HCT116 (cell line): ENCODE measurements around the gene STON1. TPM values are rescaled to one million over a fixed set of nuclear protein-coding genes. Genes with fewer than 3 reads are reported as not detected.

ENCODE experiments used
- ATAC-seq: fragments of 200-7000 bp; cut with Tn5 transposase; 2 replicates; pipeline ENCODE4 v1.9.1; 2020; ENCODE audit warnings: mild to moderate bottlenecking, moderate library complexity
- BruUV-seq: library from RNA; stranded (reverse); fragments of 400-500 nt; replicated peaks from 2 replicates; lab custom pipeline; 2021; lab: Mats Ljungman, UMichigan
- CTCF ChIA-PET: fragments of 300-600 bp; sonication (Branson Sonifier 250); formaldehyde crosslinking; loops from one replicate; lab custom pipeline; 2021; ENCODE audit warnings: antibody characterized with exemption; lab: Charles Lee
- POLR2A ChIA-PET: fragments of 300-600, 350-600 bp; sonication (Branson Sonifier 250); formaldehyde crosslinking; loops from one replicate; lab custom pipeline; 2021; ENCODE audit warnings: antibody characterized with exemption; lab: Charles Lee
- RAD21 ChIA-PET, 2 experiments: fragments of 300-600 bp; sonication (Branson Sonifier 250); formaldehyde crosslinking; loops; one replicate each; lab custom pipeline; 2023; ENCODE audit warnings: low total read pairs in 2 of 2; ENCODE audit not compliant: uncharacterized antibody in 2 of 2, unreplicated experiment in 2 of 2, low non-redundant PET in 1 of 2; lab: Charles Lee
- DNase-seq: peaks from one replicate; pipeline ENCODE4 v3.0.0-alpha.2; 2010; ENCODE audit warnings: low read depth, low spot score
- H2AFZ ChIP-seq: fragments of 200-600 bp; shearing (Covaris generic), sonication (generic); 2 replicates; pipeline ENCODE4 v1.6.1; 2017; ENCODE audit warnings: low read depth, mixed run types, mixed read lengths, antibody characterized with exemption, low read length; ENCODE audit not compliant: poor library complexity, severe bottlenecking
- H3K27ac ChIP-seq: 2 replicates; pipeline ENCODE4 v1.5.1; 2012; ENCODE audit warnings: low read depth, low read length
- H3K27me3 ChIP-seq: fragments of 200-600 bp; sonication (generic); 2 replicates; pipeline ENCODE4 v1.6.1; 2016; ENCODE audit warnings: mixed run types, low read length, mixed read lengths; ENCODE audit not compliant: insufficient read depth
- H3K36me3 ChIP-seq, 2 experiments: fragments of 200-500 bp in 1 of 2; fragments of 200-600 bp in 1 of 2; sonication (Bioruptor generic) in 1 of 2; sonication (generic) in 1 of 2; 2 replicates each; pipeline versions ENCODE4 v1.5.1 to v1.6.1; 2014 to 2016; ENCODE audit warnings: low read length in 2 of 2, inconsistent platforms in 1 of 2, mixed read lengths in 1 of 2, mixed run types in 1 of 2; ENCODE audit not compliant: insufficient read depth in 2 of 2, control insufficient read depth in 1 of 2
- H3K4me1 ChIP-seq, 2 experiments: fragments of 200-600 bp in 1 of 2; sonication (generic) in 1 of 2; 2 replicates each; pipeline versions ENCODE4 v1.5.1 to v1.6.1; 2012 to 2017; ENCODE audit warnings: low read length in 2 of 2, inconsistent platforms in 1 of 2, mild to moderate bottlenecking in 1 of 2, mixed read lengths in 1 of 2, mixed run types in 1 of 2, moderate library complexity in 1 of 2; ENCODE audit not compliant: insufficient read depth in 2 of 2, control insufficient read depth in 1 of 2
- H3K4me2 ChIP-seq: fragments of 200-600 bp; sonication (generic); 2 replicates; pipeline ENCODE4 v1.6.1; 2017; ENCODE audit warnings: mixed run types, low read length, mixed read lengths
- H3K4me3 ChIP-seq, 2 experiments: fragments of 200-600 bp in 1 of 2; sonication (generic) in 1 of 2; replicated peaks in 1 of 2; 2 replicates each; pipeline ENCODE4 v1.5.1; 2011 to 2016; ENCODE audit warnings: low read length in 2 of 2, control low read depth in 1 of 2, low read depth in 1 of 2, mild to moderate bottlenecking in 1 of 2, mixed read lengths in 1 of 2, mixed run types in 1 of 2
- H3K79me2 ChIP-seq: fragments of 200-600 bp; sonication (generic); 2 replicates; pipeline ENCODE4 v1.6.1; 2017; ENCODE audit warnings: mild to moderate bottlenecking, mixed run types, low read length, moderate library complexity, mixed read lengths; ENCODE audit not compliant: insufficient read depth
- H3K9ac ChIP-seq: fragments of 200-600 bp; sonication (generic); 2 replicates; pipeline ENCODE4 v1.6.1; 2016; ENCODE audit warnings: low read length, mixed read lengths
- H3K9me2 ChIP-seq: fragments of 200-600 bp; sonication (generic), shearing (Covaris generic); 2 replicates; pipeline ENCODE4 v1.6.1; 2017; ENCODE audit warnings: mixed run types, mild to moderate bottlenecking, moderate library complexity; ENCODE audit not compliant: insufficient read depth
- H3K9me3 ChIP-seq, 2 experiments: fragments of 200-500 bp in 1 of 2; fragments of 200-600 bp in 1 of 2; sonication (Bioruptor generic) in 1 of 2; sonication (generic) in 1 of 2; 2 replicates each; pipeline ENCODE4 v1.6.1; 2014 to 2017; ENCODE audit warnings: low read length in 2 of 2, mixed read lengths in 2 of 2, inconsistent platforms in 1 of 2, low read depth in 1 of 2, mild to moderate bottlenecking in 1 of 2, mixed run types in 1 of 2, moderate library complexity in 1 of 2; ENCODE audit not compliant: control insufficient read depth in 1 of 2, insufficient read depth in 1 of 2
- H4K20me1 ChIP-seq: fragments of 200-600 bp; sonication (generic), shearing (Covaris generic); 2 replicates; pipeline ENCODE4 v1.6.1; 2017; ENCODE audit warnings: mixed run types, mild to moderate bottlenecking, moderate library complexity; ENCODE audit not compliant: insufficient read depth
- CBX3 ChIP-seq: IDR thresholded peaks from 2 replicates; pipeline ENCODE4 v1.6.1; 2012; ENCODE audit warnings: low read depth
- EGR1 ChIP-seq: IDR thresholded peaks from 2 replicates; pipeline ENCODE4 v1.6.1; 2012; ENCODE audit warnings: low read depth
- ELF1 ChIP-seq: IDR thresholded peaks from 2 replicates; pipeline ENCODE4 v1.6.1; 2012; ENCODE audit warnings: low read depth, borderline replicate concordance
- EZH2 ChIP-seq: fragments of 200-600 bp; sonication (generic); IDR thresholded peaks from 2 replicates; pipeline ENCODE4 v1.6.1; 2017; ENCODE audit warnings: antibody characterized with exemption, mixed run types
- EZH2phosphoT487 ChIP-seq: fragments of 200-600 bp; IDR thresholded peaks from 2 replicates; pipeline ENCODE4 v1.6.1; 2018; ENCODE audit warnings: antibody characterized with exemption, borderline replicate concordance
- POLR2A ChIP-seq: IDR thresholded peaks from 2 replicates; pipeline ENCODE4 v1.7.0; 2011; ENCODE audit warnings: borderline replicate concordance; ENCODE audit not compliant: insufficient read depth, insufficient read length; ENCODE audit errors: extremely low read depth
- RAD21 ChIP-seq: IDR thresholded peaks from 2 replicates; pipeline ENCODE4 v1.6.1; 2012; ENCODE audit warnings: low read depth, mild to moderate bottlenecking
- SP1 ChIP-seq: IDR thresholded peaks from 2 replicates; pipeline ENCODE4 v1.6.1; 2012; ENCODE audit warnings: low read depth
- SRF ChIP-seq: IDR thresholded peaks from 2 replicates; pipeline ENCODE4 v1.6.1; 2012; ENCODE audit warnings: low read depth
- TCF7L2 ChIP-seq: IDR thresholded peaks from 2 replicates; pipeline ENCODE4 v1.7.0; 2011; ENCODE audit warnings: borderline replicate concordance, inconsistent platforms; ENCODE audit not compliant: insufficient read depth, insufficient read length; ENCODE audit errors: extremely low read depth
- ZFX ChIP-seq: fragments of 450-650 bp; IDR thresholded peaks from 2 replicates; pipeline ENCODE4 v1.6.1; 2017
- ZNF274 ChIP-seq: fragments of 200-500 bp; sonication (Bioruptor generic); IDR thresholded peaks from 2 replicates; pipeline ENCODE4 v1.6.1; 2014; ENCODE audit warnings: mild to moderate bottlenecking, low read depth, low read length, inconsistent platforms
- intact Hi-C: fragments of 100-400 bp; cut with micrococcal nuclease; formaldehyde crosslinking; loops from 2 replicates; pipeline ENCODE4 v1.10.0; 2022
- total RNA-seq: library from RNA; stranded (reverse); gene quantifications from one replicate; pipeline ENCODE4 v1.2.1, GENCODE V29; 2021; ENCODE audit not compliant: unreplicated experiment
- TF ChIP-seq, protein P1 (sequence below): IDR thresholded peaks from 2 replicates; pipeline ENCODE4 v1.6.1; 2012; ENCODE audit warnings: low read depth
- TF ChIP-seq, protein P2 (sequence below), 3 experiments: fragments of 200-600 bp in 1 of 3; sonication (generic) in 1 of 3; IDR thresholded peaks in 2 of 3; conservative IDR thresholded peaks in 1 of 3; 2 replicates each; pipeline ENCODE4 v1.5.1; 2012 to 2017; ENCODE audit warnings: low read depth in 2 of 3, low read length in 2 of 3, antibody characterized with exemption in 1 of 3, borderline replicate concordance in 1 of 3, control low read depth in 1 of 3, mild to moderate bottlenecking in 1 of 3, mixed read lengths in 1 of 3, mixed run types in 1 of 3, moderate library complexity in 1 of 3; ENCODE audit not compliant: insufficient read depth in 1 of 3

STON1 gene
- total RNA-seq, 1 experiment from 2014 or later: 1.4 TPM

DNA sequence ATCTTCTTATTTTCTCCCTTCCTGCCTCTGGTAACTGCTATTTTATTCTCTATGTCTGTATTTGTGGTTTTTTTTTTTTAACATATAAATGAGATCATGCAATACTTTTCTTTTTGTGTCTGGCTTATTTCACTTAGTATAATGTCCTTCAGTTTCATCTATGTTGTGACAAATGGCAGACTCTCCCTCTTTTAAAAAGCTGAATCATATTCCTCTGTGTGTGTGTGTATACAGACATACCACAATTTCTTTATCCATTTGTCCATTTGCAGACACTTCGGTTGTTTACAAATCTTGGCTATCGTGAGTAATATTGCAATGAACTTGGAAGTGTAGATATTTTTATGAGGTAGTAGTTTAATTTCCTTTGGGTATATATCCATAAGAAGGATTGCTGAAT lies 94.7 kb downstream of the STON1 start (continued):
- TF ChIP-seq, protein P1, sequence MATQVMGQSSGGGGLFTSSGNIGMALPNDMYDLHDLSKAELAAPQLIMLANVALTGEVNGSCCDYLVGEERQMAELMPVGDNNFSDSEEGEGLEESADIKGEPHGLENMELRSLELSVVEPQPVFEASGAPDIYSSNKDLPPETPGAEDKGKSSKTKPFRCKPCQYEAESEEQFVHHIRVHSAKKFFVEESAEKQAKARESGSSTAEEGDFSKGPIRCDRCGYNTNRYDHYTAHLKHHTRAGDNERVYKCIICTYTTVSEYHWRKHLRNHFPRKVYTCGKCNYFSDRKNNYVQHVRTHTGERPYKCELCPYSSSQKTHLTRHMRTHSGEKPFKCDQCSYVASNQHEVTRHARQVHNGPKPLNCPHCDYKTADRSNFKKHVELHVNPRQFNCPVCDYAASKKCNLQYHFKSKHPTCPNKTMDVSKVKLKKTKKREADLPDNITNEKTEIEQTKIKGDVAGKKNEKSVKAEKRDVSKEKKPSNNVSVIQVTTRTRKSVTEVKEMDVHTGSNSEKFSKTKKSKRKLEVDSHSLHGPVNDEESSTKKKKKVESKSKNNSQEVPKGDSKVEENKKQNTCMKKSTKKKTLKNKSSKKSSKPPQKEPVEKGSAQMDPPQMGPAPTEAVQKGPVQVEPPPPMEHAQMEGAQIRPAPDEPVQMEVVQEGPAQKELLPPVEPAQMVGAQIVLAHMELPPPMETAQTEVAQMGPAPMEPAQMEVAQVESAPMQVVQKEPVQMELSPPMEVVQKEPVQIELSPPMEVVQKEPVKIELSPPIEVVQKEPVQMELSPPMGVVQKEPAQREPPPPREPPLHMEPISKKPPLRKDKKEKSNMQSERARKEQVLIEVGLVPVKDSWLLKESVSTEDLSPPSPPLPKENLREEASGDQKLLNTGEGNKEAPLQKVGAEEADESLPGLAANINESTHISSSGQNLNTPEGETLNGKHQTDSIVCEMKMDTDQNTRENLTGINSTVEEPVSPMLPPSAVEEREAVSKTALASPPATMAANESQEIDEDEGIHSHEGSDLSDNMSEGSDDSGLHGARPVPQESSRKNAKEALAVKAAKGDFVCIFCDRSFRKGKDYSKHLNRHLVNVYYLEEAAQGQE: no peak
- no peak for TF ChIP-seq SRF

DNA sequence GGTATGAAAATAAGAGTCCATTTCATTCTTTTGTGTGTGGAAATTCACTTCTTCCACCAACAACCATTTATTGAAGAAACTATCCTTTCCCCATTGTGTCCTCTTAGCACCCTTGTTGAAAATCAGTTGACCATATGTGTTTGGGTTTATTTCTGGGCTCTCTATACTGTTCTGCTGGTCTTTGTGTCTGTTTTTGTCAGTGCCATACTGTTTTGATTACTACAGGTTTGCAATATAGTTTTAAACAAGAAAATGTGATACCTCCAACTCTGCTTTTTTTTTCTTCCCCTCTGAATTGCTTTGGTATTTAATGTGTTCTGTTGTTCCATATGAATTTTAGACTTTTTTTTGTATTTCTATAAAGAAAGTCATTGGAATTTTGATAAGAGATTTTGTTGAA lies 96.1 kb downstream of the STON1 start:
- no peaks in the 10 kb centered on the region for H3K9me3 ChIP-seq
- ChIA-PET CTCF (no interaction called here), POLR2A (no interaction called here), RAD21 (no interaction called here)
- H3K4me2 ChIP-seq: no peak overlapping the region
- no peaks in the 10 kb centered on the region for H3K9me2 ChIP-seq
- ATAC-seq (no peak), DNase-seq (no peak)
- H2AFZ ChIP-seq: no peak overlapping the region
- H3K79me2 ChIP-seq: no peaks in the 10 kb centered on the region
- no TSS peak for BruUV-seq
- no peak for TF ChIP-seq CBX3
- TF ChIP-seq EZH2phosphoT487: no peak
- no peak for TF ChIP-seq ELF1
- TF ChIP-seq, all 23 proteins: peak for 0
- Histone ChIP-seq H3K27me3 (no peaks in the 10 kb centered on the region), H4K20me1 (no peaks in the 10 kb centered on the region), H3K36me3 (no peaks in the 10 kb centered on the region), H3K27ac (no peak overlapping the region), H3K9ac (no peak overlapping the region), H3K4me1 (no peaks in the 10 kb centered on the region), H3K4me3 (no peak overlapping the region)
- intact Hi-C loops: no loop called here

DNA sequence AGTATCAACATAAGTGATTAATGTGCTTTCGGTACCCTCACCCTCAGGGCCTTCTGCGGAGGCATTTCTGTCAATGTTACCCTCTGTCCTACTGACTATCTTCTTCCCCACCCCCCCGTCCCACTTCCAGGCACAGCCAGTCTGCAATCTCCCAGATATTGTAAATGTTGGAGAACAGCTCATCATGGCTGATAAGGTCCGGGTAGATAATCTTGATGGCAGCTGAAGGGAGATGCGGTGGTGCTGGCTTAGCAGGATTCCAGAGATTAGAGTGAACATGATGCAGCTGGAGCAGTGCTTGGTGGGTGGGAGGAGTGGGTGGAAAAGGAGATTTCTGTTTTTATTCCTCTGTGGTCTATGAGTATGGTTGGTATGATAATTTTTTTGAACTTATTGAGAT lies 103.2 kb downstream of the STON1 start:
- H2AFZ ChIP-seq: no peak overlapping the region
- H4K20me1 ChIP-seq: no peaks in the 10 kb centered on the region
- H3K9ac ChIP-seq: no peak overlapping the region
- POLR2A ChIA-PET: no interaction called here
- H3K27ac ChIP-seq: no peak overlapping the region
- RAD21 ChIA-PET: no interaction called here
- H3K27me3 ChIP-seq: no peaks in the 10 kb centered on the region
- no peaks in the 10 kb centered on the region for H3K9me3 ChIP-seq
- intact Hi-C loops: no loop called here
- CTCF ChIA-PET: no interaction called here
- H3K9me2 ChIP-seq: no peaks in the 10 kb centered on the region
- H3K4me1 ChIP-seq: no peaks in the 10 kb centered on the region
- no peaks in the 10 kb centered on the region for H3K36me3 ChIP-seq
- ATAC-seq: no peak
- no peak overlapping the region for H3K4me2 ChIP-seq
- no peak overlapping the region for H3K4me3 ChIP-seq
- no TSS peak for BruUV-seq
- DNase-seq: no peak
- no peaks in the 10 kb centered on the region for H3K79me2 ChIP-seq
- no peak for TF ChIP-seq POLR2A
- no peak for TF ChIP-seq EGR1
- TF ChIP-seq SP1: no peak
- TF ChIP-seq EZH2: no peak
- TF ChIP-seq, protein P2, sequence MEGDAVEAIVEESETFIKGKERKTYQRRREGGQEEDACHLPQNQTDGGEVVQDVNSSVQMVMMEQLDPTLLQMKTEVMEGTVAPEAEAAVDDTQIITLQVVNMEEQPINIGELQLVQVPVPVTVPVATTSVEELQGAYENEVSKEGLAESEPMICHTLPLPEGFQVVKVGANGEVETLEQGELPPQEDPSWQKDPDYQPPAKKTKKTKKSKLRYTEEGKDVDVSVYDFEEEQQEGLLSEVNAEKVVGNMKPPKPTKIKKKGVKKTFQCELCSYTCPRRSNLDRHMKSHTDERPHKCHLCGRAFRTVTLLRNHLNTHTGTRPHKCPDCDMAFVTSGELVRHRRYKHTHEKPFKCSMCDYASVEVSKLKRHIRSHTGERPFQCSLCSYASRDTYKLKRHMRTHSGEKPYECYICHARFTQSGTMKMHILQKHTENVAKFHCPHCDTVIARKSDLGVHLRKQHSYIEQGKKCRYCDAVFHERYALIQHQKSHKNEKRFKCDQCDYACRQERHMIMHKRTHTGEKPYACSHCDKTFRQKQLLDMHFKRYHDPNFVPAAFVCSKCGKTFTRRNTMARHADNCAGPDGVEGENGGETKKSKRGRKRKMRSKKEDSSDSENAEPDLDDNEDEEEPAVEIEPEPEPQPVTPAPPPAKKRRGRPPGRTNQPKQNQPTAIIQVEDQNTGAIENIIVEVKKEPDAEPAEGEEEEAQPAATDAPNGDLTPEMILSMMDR (IDR thresholded peaks at IDR 0.05 in 2 of 3, conservative IDR thresholded peaks at IDR 0.05 in 1 of 3; ENCODE audit: borderline replicate concordance in 1 of 3, insufficient read depth in 1 of 3, low read depth in 2 of 3, low read length in 2 of 3): no peak
- TF ChIP-seq ZFX: no peak
- no peak for TF ChIP-seq RAD21
- no peak for TF ChIP-seq CBX3
- no peak for TF ChIP-seq ZNF274
- TF ChIP-seq TCF7L2: no peak
